HepG2 (cell line): ENCODE measurements around the gene GALNT12. TPM values are rescaled to one million over a fixed set of nuclear protein-coding genes. Genes with fewer than 3 reads are reported as not detected.

ENCODE experiments used
- ATAC-seq: fragments of 200-7000 bp; cut with Tn5 transposase; 3 replicates; pipeline ENCODE4 v1.9.1; 2020; ENCODE audit warnings: mild to moderate bottlenecking, moderate library complexity
- BruUV-seq: library from RNA; stranded (reverse); fragments of 400-500 nt; replicated peaks from 2 replicates; lab custom pipeline; 2021; lab: Mats Ljungman, UMichigan
- CTCF ChIA-PET: fragments of 300-600 bp; formaldehyde crosslinking; extraction: SDS; loops from one replicate; lab custom pipeline; 2021; ENCODE audit warnings: low total read pairs, inconsistent platforms, low intra/inter-chr PET ratio; lab: Yijun Ruan, JAX
- POLR2A ChIA-PET: fragments of 350-600 bp; sonication (Branson Sonifier 250); formaldehyde crosslinking; loops from one replicate; lab custom pipeline; 2020; ENCODE audit warnings: antibody characterized with exemption, inconsistent platforms; lab: Yijun Ruan, JAX
- DNase-seq: peaks from one replicate; pipeline ENCODE4 v3.0.0-alpha.2; 2015; ENCODE audit warnings: low spot score
- FAIRE-seq: peaks from 3 replicates; lab custom pipeline; 2011; peaks lifted over from hg19 to GRCh38; lab: Jason Lieb, UNC
- H2AFZ ChIP-seq: one replicate; pipeline ENCODE4 v1.6.1; 2011; ENCODE audit warnings: low read length, inconsistent platforms
- H3K27ac ChIP-seq: fragments of 300-600 bp; 3 replicates; pipeline ENCODE4 v1.8.0; 2011; ENCODE audit warnings: mixed run types, mild to moderate bottlenecking, mixed read lengths, low read length, inconsistent platforms; ENCODE audit not compliant: insufficient read depth; ENCODE audit errors: extremely low read length
- H3K27me3 ChIP-seq, 2 experiments: fragments of 200-600 bp in 1 of 2; 2 replicates in 1 of 2; 3 replicates in 1 of 2; pipeline versions ENCODE4 v1.6.0 to v1.8.0; 2011; ENCODE audit warnings: low read length in 2 of 2, mild to moderate bottlenecking in 2 of 2, moderate library complexity in 2 of 2, inconsistent platforms in 1 of 2; ENCODE audit not compliant: insufficient read depth in 2 of 2, control insufficient read depth in 1 of 2
- H3K36me3 ChIP-seq, 2 experiments: fragments of 200-600 bp in 1 of 2; replicated peaks in 1 of 2; 2 replicates in 1 of 2; 3 replicates in 1 of 2; pipeline versions ENCODE4 v1.5.1 to v1.8.0; 2011; ENCODE audit warnings: low read length in 2 of 2, inconsistent platforms in 1 of 2; ENCODE audit not compliant: insufficient read depth in 2 of 2, control insufficient read depth in 1 of 2
- H3K4me1 ChIP-seq: 2 replicates; pipeline ENCODE4 v1.5.1; 2012; ENCODE audit warnings: low read length, inconsistent platforms; ENCODE audit not compliant: insufficient read depth
- H3K4me2 ChIP-seq: 2 replicates; pipeline ENCODE4 v1.6.0; 2011; ENCODE audit warnings: low read depth, low read length, inconsistent platforms
- H3K4me3 ChIP-seq, 3 experiments: fragments of 200-600 bp in 1 of 3; sonication (generic), shearing (Covaris generic) in 1 of 3; replicated peaks in 1 of 3; 2 replicates each; pipeline ENCODE4 v1.5.1; 2011 to 2016; ENCODE audit warnings: low read length in 3 of 3, inconsistent platforms in 2 of 3, low read depth in 2 of 3, mild to moderate bottlenecking in 2 of 3, control low read depth in 1 of 3, mixed read lengths in 1 of 3; ENCODE audit not compliant: insufficient read depth in 1 of 3
- H3K79me2 ChIP-seq: one replicate; pipeline ENCODE4 v1.6.1; 2011; ENCODE audit warnings: low read length, inconsistent platforms; ENCODE audit not compliant: insufficient read depth
- H3K9ac ChIP-seq: 2 replicates; pipeline ENCODE4 v1.6.0; 2011; ENCODE audit warnings: mild to moderate bottlenecking, low read depth, low read length, inconsistent platforms; ENCODE audit not compliant: insufficient read depth
- H3K9me3 ChIP-seq: 2 replicates; pipeline ENCODE4 v1.5.1; 2012; ENCODE audit warnings: mild to moderate bottlenecking, low read length
- H4K20me1 ChIP-seq: 2 replicates; pipeline ENCODE4 v1.6.0; 2011; ENCODE audit warnings: inconsistent platforms, mild to moderate bottlenecking, low read length, moderate library complexity; ENCODE audit not compliant: insufficient read depth
- ATF6 ChIP-seq: sonication (generic); formaldehyde crosslinking; conservative IDR thresholded peaks from 2 replicates; pipeline ENCODE4 v1.4.0; 2020; ENCODE audit warnings: missing genetic modification reagents
- CENPX ChIP-seq: sonication (generic); formaldehyde crosslinking; IDR thresholded peaks from 2 replicates; pipeline ENCODE4 v1.9.0; 2021; ENCODE audit warnings: mild to moderate bottlenecking, missing genetic modification reagents, moderate library complexity
- HNRNPK ChIP-seq: fragments of 200-400 bp; formaldehyde crosslinking; IDR thresholded peaks from 2 replicates; pipeline ENCODE4 v1.6.1; 2018; ENCODE audit warnings: low read length, low read depth, moderate library complexity, mild to moderate bottlenecking; ENCODE audit not compliant: poor library complexity, severe bottlenecking
- IKZF4 ChIP-seq: sonication (generic); formaldehyde crosslinking; IDR thresholded peaks from 2 replicates; pipeline ENCODE4 v1.5.1; 2020; ENCODE audit warnings: borderline replicate concordance, mild to moderate bottlenecking, low read depth, missing genetic modification reagents; ENCODE audit errors: not compliant biosample characterization
- KAT7 ChIP-seq: IDR thresholded peaks from 2 replicates; pipeline ENCODE4 v1.6.1; 2018; ENCODE audit warnings: borderline replicate concordance, missing compliant biosample characterization
- LCORL ChIP-seq, 2 experiments: fragments of 450-650 bp in 1 of 2; sonication (generic) in 1 of 2; formaldehyde crosslinking in 1 of 2; IDR thresholded peaks; 2 replicates each; pipeline versions ENCODE4 v1.5.0 to v1.6.1; 2017 to 2020; ENCODE audit warnings: antibody characterized with exemption in 1 of 2, missing genetic modification reagents in 1 of 2
- MAZ ChIP-seq, 2 experiments: sonication (generic) in 1 of 2; formaldehyde crosslinking in 1 of 2; IDR thresholded peaks; 2 replicates each; pipeline versions ENCODE4 v1.5.0 to v1.6.1; 2012 to 2020; ENCODE audit warnings: low read depth in 2 of 2, mild to moderate bottlenecking in 2 of 2, borderline replicate concordance in 1 of 2, improper control_type of control experiment in 1 of 2, low read length in 1 of 2, missing genetic modification reagents in 1 of 2, moderate library complexity in 1 of 2
- PITX1 ChIP-seq: sonication (generic); formaldehyde crosslinking; IDR thresholded peaks from 2 replicates; pipeline ENCODE4 v1.5.1; 2020; ENCODE audit warnings: mild to moderate bottlenecking, missing genetic modification reagents
- TP53 ChIP-seq: sonication (generic); formaldehyde crosslinking; conservative IDR thresholded peaks from 2 replicates; pipeline ENCODE4 v1.4.0; 2020; ENCODE audit warnings: missing genetic modification reagents
- ZBTB7A ChIP-seq: sonication (generic); formaldehyde crosslinking; IDR thresholded peaks from 2 replicates; pipeline ENCODE4 v1.8.0; 2022; ENCODE audit warnings: mild to moderate bottlenecking, missing genetic modification reagents
- ZFP82 ChIP-seq: sonication (generic); formaldehyde crosslinking; IDR thresholded peaks from 2 replicates; pipeline ENCODE4 v1.5.1; 2020; ENCODE audit warnings: mild to moderate bottlenecking, missing genetic modification reagents, borderline replicate concordance
- ZNF383 ChIP-seq: sonication (generic); formaldehyde crosslinking; IDR thresholded peaks from 2 replicates; pipeline ENCODE4 v1.4.0; 2020; ENCODE audit warnings: missing genetic modification reagents, mild to moderate bottlenecking, borderline replicate concordance
- ZNF569 ChIP-seq: sonication (generic); formaldehyde crosslinking; IDR thresholded peaks from 2 replicates; pipeline ENCODE4 v1.5.0; 2020; ENCODE audit warnings: mild to moderate bottlenecking, missing genetic modification reagents, moderate library complexity, borderline replicate concordance
- ZNF710 ChIP-seq: sonication (generic); formaldehyde crosslinking; IDR thresholded peaks from 2 replicates; pipeline ENCODE4 v1.5.0; 2020; ENCODE audit warnings: mild to moderate bottlenecking, missing genetic modification reagents, borderline replicate concordance
- WGBS: methylation state at CpG from one replicate; pipeline ENCODE4 v1.1.6; 2017; ENCODE audit warnings: low lambda C conversion rate; 5-methylcytosine and 5-hydroxymethylcytosine counted together
- in situ Hi-C: cut with HindIII; loops from 2 replicates; pipeline ENCODE4 v1.10.0; 2017; ENCODE audit warnings: low pct_unique_long_range_greater_than_20kb; ENCODE audit not compliant: extremely low pct_ligation_motif_present
- intact Hi-C: fragments of 100-400 bp; cut with micrococcal nuclease; formaldehyde crosslinking; loops from one replicate; pipeline ENCODE4 v1.10.0; 2022; ENCODE audit not compliant: unreplicated experiment
- polyA plus RNA-seq, 8 experiments: library from polyadenylated mRNA; depleted of rRNA in 3 of 8; stranded (reverse) in 7 of 8; unstranded in 1 of 8; fragments of >200 nt; fragmentation: Illumina TruSeq in 4 of 8; extraction: Trizol in 4 of 8; gene quantifications; 2 replicates each; pipeline versions ENCODE4 v1.2.1 to v1.2.3, GENCODE V29; 2011 to 2016; ENCODE audit warnings: low read depth in 4 of 8, missing spikeins in 1 of 8, mixed read lengths in 1 of 8; ENCODE audit not compliant: insufficient read depth in 1 of 8
- total RNA-seq, 5 experiments: library from RNA; depleted of rRNA; stranded (reverse); fragments of >200 nt; fragmentation: Illumina TruSeq; extraction: Trizol; gene quantifications; 2 replicates each; pipeline ENCODE4 v1.2.3, GENCODE V29; 2016; ENCODE audit warnings: low read depth in 1 of 5

The GALNT12 gene
- total and polyA plus RNA-seq, 2 of the 13 experiments (the other 11 are each of a cell fraction or from before 2014, with no cell fraction given), result 0.07 TPM; not detected in 1

DNA sequence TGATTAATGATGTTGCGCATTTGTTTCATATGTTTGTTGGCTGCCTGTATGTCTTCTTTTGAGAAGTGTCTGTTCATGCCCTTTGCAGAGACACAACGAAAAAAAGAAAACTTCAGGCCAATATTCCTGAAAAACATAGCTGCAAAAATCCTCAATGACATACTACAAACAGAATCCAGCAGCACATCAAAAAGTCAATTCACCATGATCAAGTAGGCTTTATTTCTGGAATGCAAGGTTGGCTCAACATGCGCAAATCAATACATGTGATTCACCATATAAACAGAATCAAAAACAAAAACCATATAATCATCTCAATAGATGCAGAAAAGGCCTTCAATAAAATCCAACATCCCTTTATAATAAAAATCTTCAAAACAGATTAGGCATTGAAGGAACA is 9.2 kb upstream of the GALNT12 start:
- Histone ChIP-seq H3K36me3 (no peaks in the 10 kb centered on the region), H3K9me3 (0 out of 2 replicates have a peak, but pooled peaks cover 9% of the 10 kb centered on the region), H3K79me2 (no peaks in the 10 kb centered on the region), H3K4me1 (peaks cover 11% of the 10 kb centered on the region), H3K4me3 (no peak overlapping the region), H4K20me1 (no peaks in the 10 kb centered on the region), H3K27me3 (peaks cover 2 to 7% of the 10 kb centered on the region in 2 experiments; a peak in 2 of 5 replicates), H3K4me2 (no peak overlapping the region), H3K9ac (no peak overlapping the region), H3K27ac (no peak overlapping the region), H2AFZ (no peak overlapping the region)
- ATAC-seq (no peak), FAIRE-seq (peak; percentile 8), DNase-seq (no peak)
- POLR2A ChIA-PET, result no interaction called here
- in situ Hi-C loops (no loop called here), intact Hi-C loops (no loop called here)
- no peak for TF ChIP-seq TP53
- no peak for TF ChIP-seq IKZF4 (CRISPR knock-in tag)
- no peak for TF ChIP-seq MAZ (IDR thresholded peaks at IDR 0.05; ENCODE audit: borderline replicate concordance, low read depth, low read length)
- TF ChIP-seq MAZ (CRISPR knock-in tag; IDR thresholded peaks at IDR 0.05; ENCODE audit: low read depth), result no peak
- CTCF ChIA-PET, result no interaction called here
- BruUV-seq, result no TSS peak
- 71% methylated on average over 3 of the region's 3 CpGs for WGBS

DNA sequence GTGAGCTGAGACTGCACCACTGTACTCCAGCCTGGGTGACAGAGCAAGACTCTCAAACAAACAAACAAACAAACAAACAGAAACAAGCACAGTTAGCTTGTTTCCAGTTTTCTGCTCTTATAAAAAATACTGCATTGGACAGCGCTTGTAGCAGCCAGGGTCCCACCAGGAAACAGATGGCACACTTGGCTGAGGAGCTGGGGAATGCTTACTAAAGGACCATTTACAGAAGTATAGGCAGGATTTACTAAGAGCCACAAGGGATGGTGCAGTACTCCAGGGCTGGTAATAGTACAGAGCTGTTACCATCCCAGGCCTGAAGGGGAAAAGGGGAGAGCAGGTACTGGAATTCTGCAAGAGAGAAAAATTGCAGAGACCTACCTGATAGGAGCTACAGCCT is 5.9 kb upstream of the GALNT12 start:
- no peak overlapping the region for H3K4me2 ChIP-seq
- H3K9ac ChIP-seq, result no peak overlapping the region
- H3K79me2 ChIP-seq, result no peaks in the 10 kb centered on the region
- DNase-seq (no peak), FAIRE-seq (no peak), ATAC-seq (no peak)
- CTCF ChIA-PET, result no interaction called here
- H4K20me1 ChIP-seq, result no peaks in the 10 kb centered on the region
- WGBS, result 100% methylated on average over 1 of the region's 1 CpG
- BruUV-seq, result no TSS peak
- H3K9me3 ChIP-seq, result 0 out of 2 replicates have a peak, but pooled peaks cover 9% of the 10 kb centered on the region
- H3K27me3 ChIP-seq, result peaks cover 2 to 9% of the 10 kb centered on the region in 2 experiments; a peak in 2 of 5 replicates
- no peaks in the 10 kb centered on the region for H3K36me3 ChIP-seq
- no peak overlapping the region for H3K4me3 ChIP-seq
- in situ Hi-C loops (no loop called here), intact Hi-C loops (no loop called here)
- POLR2A ChIA-PET, result no interaction called here
- no peak overlapping the region for H3K27ac ChIP-seq
- H2AFZ ChIP-seq, result no peak overlapping the region
- no peaks in the 10 kb centered on the region for H3K4me1 ChIP-seq
- TF ChIP-seq ZNF383 (CRISPR knock-in tag) (no peak), PITX1 (CRISPR knock-in tag) (no peak), ZNF569 (CRISPR knock-in tag) (no peak), HNRNPK (no peak), ATF6 (CRISPR knock-in tag) (no peak), ZBTB7A (no peak), KAT7 (CRISPR knock-in tag) (no peak), LCORL (IDR thresholded peaks at IDR 0.05) (no peak), LCORL (CRISPR knock-in tag; IDR thresholded peaks at IDR 0.05) (no peak), CENPX (CRISPR knock-in tag) (no peak), ZNF710 (CRISPR knock-in tag) (no peak), ZFP82 (CRISPR knock-in tag) (no peak)
